Heart left ventricle (tissue), 16 donors: Measurements from ENCODE around the gene LTV1. TPM values are rescaled to one million over a fixed set of nuclear protein-coding genes. Genes with fewer than 3 reads are reported as not detected.

Source experiments
- ATAC-seq, 4 donors: fragments of 200-7000 bp; cut with Tn5 transposase; one replicate each; pipeline ENCODE4 v1.9.1; 2020 to 2022; ENCODE audit warnings: moderate library complexity in 4 of 4, mild to moderate bottlenecking in 3 of 4, moderate number of reproducible peaks in 1 of 4
- DNase-seq, 5 donors: peaks; one replicate each; pipeline ENCODE4 v3.0.0-alpha.2; 2020
- H3K27ac ChIP-seq, 12 donors: fragments of 200-600 bp; sonication (generic) in 4 of 12; one replicate each; pipeline versions ENCODE4 v1.5.0 to v1.8.0; 2016 to 2022; ENCODE audit warnings: mild to moderate bottlenecking in 2 of 12
- H3K27me3 ChIP-seq, 9 donors: fragments of 200-600 bp; sonication (generic) in 2 of 9; one replicate each; pipeline versions ENCODE4 v1.5.1 to v1.8.0; 2016 to 2022; ENCODE audit warnings: mild to moderate bottlenecking in 3 of 9
- H3K36me3 ChIP-seq, 9 donors: fragments of 200-600 bp; sonication (generic) in 2 of 9; one replicate each; pipeline versions ENCODE4 v1.5.0 to v1.8.0; 2018 to 2022; ENCODE audit warnings: mild to moderate bottlenecking in 2 of 9
- H3K4me1 ChIP-seq, 12 donors: fragments of 200-600 bp; sonication (generic) in 4 of 12; one replicate each; pipeline versions ENCODE4 v1.5.0 to v1.8.0; 2016 to 2022; ENCODE audit warnings: mild to moderate bottlenecking in 3 of 12
- H3K4me3 ChIP-seq, 12 donors: fragments of 200-600 bp; sonication (generic) in 4 of 12; one replicate each; pipeline versions ENCODE4 v1.5.0 to v1.8.0; 2017 to 2022; ENCODE audit warnings: mild to moderate bottlenecking in 9 of 12, moderate library complexity in 4 of 12
- H3K9me3 ChIP-seq, 12 donors: fragments of 200-600 bp; sonication (generic) in 4 of 12; one replicate each; pipeline versions ENCODE4 v1.5.0 to v1.8.0; 2016 to 2022; ENCODE audit warnings: mild to moderate bottlenecking in 1 of 12
- POLR2A ChIP-seq, 2 donors: fragments of 450-650 bp; IDR thresholded peaks; one replicate each; pipeline ENCODE4 v1.6.1; 2017; ENCODE audit warnings: antibody characterized with exemption in 2 of 2, mild to moderate bottlenecking in 2 of 2, moderate library complexity in 2 of 2
- WGBS, 4 donors: extraction: QIAGEN DNeasy Blood & Tissue Kit in 2 of 4; methylation state at CpG; one replicate each; pipeline versions ENCODE4 v1.1.5 to v1.1.7; 2013 to 2018; 5-methylcytosine and 5-hydroxymethylcytosine counted together
- intact Hi-C, 10 donors: fragments of 100-400 bp; cut with DNase I; formaldehyde crosslinking; loops; one replicate each; pipeline versions ENCODE4 v1.11.1 to v1.14.2; 2022
- polyA plus RNA-seq, 2 donors: library from polyadenylated mRNA; stranded (reverse); fragments of 200-250 nt; gene quantifications; one replicate each; pipeline ENCODE4 v1.2.3, GENCODE V29; 2013
- total RNA-seq, 9 donors: library from RNA; depleted of rRNA in 2 of 9; stranded (reverse); fragments of >200 nt in 2 of 9; fragmentation: NEBNext Ultra II Directional in 3 of 9; extraction: Animal tissue kit (Norgen Biotek cat#: 25700) in 3 of 9; gene quantifications; one replicate each; pipeline versions ENCODE4 v1.1.0 to v1.2.4, GENCODE V29; 2016 to 2023
- TF ChIP-seq, protein P1 (sequence below), 12 donors: fragments of 200-600 bp; sonication (generic) in 4 of 12; IDR thresholded peaks; one replicate each; pipeline versions ENCODE4 v1.5.0 to v1.8.0; 2018 to 2022; ENCODE audit warnings: antibody characterized with exemption in 12 of 12, mild to moderate bottlenecking in 5 of 12
- donor health status: ischemic (EF 13 %, LVEDD 7.1; RV severe dilation, severe dysfunction).
- donor health status: healthy with polysubstance abuse.
- donor health status: DM: no; HTN: yes; CAD: no.
- donor health status: DM: no; HTN: no; CAD: no.
- donor health status: ischemic (EF 25% LVEDD 6.9; RV normal size, moderate dysfunction).
- donor health status: ischemic (EF 25% LVEDD 5.7; RV mildly dilated, moderate dysfunction).
- donor health status: healthy.
- donor health status: DM: yes; HTN: yes; CAD: no.
- donor health status: ischemic (EF 35%, LVEDD 5.7; RV mildly dilated, moderate dysfunction).
- donor health status: nonischemic (EF 11% LVEDD 7.7; RV severe dilation, severe dysfunction).
- donor health status: DM: yes; HTN: yes; CAD: no.
- donor health status: PGD.
- donor health status: ischemic (EF 29% LVEDD 5.4; RV normal size, mild dysfunction).
- donor health status: nonischemic (EF 23%, LVEDD 6.1; RV moderate dilation, normal function).

Gene LTV1
- total and polyA plus RNA-seq, 11 donors, result 9.8 to 28.9 (median 12.9) TPM

DNA sequence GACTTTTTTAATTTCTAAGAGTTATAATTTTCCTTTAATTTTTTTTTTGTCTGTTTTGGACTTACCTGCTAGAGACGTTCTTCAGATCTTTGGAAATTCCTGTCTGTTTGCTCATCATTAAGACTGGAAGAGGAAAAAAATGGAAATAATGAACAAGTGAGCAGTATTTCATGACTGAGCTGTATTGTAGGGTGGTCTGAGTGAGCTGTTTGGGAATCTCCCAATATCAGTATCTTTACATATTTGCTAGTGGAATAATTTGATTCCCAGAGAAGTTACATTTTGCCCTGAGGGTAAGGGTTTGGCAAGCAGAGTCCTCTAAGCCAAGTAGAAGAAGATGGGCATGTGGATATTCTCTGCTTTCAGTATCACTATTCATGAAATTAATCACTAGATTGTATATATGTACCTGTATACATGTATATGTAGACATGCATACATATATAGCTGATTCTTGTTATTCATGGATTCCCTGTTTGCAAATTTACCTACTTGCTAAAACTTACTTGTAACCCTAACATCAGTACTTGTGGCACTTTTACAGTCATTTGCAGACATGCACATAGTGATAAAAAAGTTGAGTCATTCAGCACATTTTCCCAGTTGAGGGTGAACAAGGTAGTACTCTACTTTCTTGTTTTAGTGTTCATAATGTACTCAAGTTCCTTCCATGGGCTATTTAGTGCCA, 34.6 kb downstream of the LTV1 start:
- H3K27me3 ChIP-seq, result no peaks in the 10 kb centered on the region
- no peak overlapping the region for H3K4me3 ChIP-seq
- intact Hi-C loops, result no loop called here
- 96 to 98% (median 97%) methylated on average over 1 of the region's 1 CpG for WGBS, 4 donors
- no peaks in the 10 kb centered on the region for H3K36me3 ChIP-seq
- no peaks in the 10 kb centered on the region for H3K4me1 ChIP-seq
- DNase-seq (no peak), ATAC-seq (no peak)
- H3K27ac ChIP-seq, result no peak overlapping the region
- peaks cover 0 to 29% (median 0%) of the 10 kb centered on the region in 12 donors for H3K9me3 ChIP-seq
- no peak for TF ChIP-seq POLR2A (IDR thresholded peaks at IDR 0.05)
- TF ChIP-seq, protein P1, sequence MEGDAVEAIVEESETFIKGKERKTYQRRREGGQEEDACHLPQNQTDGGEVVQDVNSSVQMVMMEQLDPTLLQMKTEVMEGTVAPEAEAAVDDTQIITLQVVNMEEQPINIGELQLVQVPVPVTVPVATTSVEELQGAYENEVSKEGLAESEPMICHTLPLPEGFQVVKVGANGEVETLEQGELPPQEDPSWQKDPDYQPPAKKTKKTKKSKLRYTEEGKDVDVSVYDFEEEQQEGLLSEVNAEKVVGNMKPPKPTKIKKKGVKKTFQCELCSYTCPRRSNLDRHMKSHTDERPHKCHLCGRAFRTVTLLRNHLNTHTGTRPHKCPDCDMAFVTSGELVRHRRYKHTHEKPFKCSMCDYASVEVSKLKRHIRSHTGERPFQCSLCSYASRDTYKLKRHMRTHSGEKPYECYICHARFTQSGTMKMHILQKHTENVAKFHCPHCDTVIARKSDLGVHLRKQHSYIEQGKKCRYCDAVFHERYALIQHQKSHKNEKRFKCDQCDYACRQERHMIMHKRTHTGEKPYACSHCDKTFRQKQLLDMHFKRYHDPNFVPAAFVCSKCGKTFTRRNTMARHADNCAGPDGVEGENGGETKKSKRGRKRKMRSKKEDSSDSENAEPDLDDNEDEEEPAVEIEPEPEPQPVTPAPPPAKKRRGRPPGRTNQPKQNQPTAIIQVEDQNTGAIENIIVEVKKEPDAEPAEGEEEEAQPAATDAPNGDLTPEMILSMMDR (IDR thresholded peaks at IDR 0.05), result no peak

DNA sequence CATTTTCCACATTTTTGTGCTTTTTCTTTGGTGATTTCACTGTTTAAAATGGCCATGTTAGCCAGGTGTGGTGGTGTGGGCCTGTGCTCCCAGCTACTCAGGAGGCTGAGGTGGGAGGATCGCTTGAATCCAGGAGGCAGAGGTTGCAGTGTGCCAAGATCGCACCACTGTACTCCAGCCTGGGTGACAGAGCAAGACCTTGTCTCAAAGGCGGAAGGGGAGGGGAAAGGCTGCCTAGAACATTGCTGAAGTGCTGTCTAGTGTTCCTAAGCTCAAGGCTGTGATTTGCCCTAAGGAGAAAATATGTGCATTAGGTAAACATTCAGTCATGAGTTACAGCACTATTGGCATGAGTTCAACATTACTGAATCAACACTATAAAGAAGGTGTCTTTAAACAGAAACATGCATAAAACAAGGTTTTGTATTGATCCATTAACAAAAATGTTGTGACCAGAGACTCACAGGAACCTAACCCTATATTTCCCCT, 35.2 kb downstream of the LTV1 start:
- WGBS, 4 donors, result 95 to 100% (median 97%) methylated on average over 3 of the region's 3 CpGs
- TF ChIP-seq, protein P1 (IDR thresholded peaks at IDR 0.05), result no peak
- TF ChIP-seq POLR2A (IDR thresholded peaks at IDR 0.05), result no peak
- no peak for ATAC-seq
- Histone ChIP-seq H3K4me1 (no peaks in the 10 kb centered on the region), H3K36me3 (no peaks in the 10 kb centered on the region), H3K9me3 (peaks cover 0 to 29% (median 0%) of the 10 kb centered on the region in 12 donors), H3K27me3 (no peaks in the 10 kb centered on the region), H3K4me3 (no peak overlapping the region), H3K27ac (no peak overlapping the region)
- intact Hi-C loops, result no loop called here
- no peak for DNase-seq

DNA sequence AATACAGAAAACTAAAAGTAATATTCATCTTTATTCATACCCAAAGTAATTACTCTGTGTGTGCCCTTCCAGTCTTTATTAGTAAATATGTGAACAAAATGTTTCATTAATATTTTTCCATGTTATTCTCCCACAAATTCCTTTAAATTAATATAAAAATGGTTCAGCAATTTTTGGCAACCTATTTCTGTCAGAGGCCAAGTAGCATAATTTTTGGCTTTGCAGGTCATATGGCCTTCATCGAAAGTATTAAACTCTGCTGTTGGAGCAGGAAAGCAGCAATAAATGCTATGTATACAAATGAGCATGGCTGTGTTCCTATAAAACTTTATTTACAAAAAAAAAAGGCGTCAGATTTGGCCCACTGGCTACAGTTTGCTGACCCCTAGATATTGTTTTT, 37.3 kb downstream of the LTV1 start:
- no peaks in the 10 kb centered on the region for H3K27me3 ChIP-seq
- no peaks in the 10 kb centered on the region for H3K4me1 ChIP-seq
- intact Hi-C loops, result no loop called here
- H3K9me3 ChIP-seq, result peaks cover 0 to 22% (median 0%) of the 10 kb centered on the region in 12 donors
- no peaks in the 10 kb centered on the region for H3K36me3 ChIP-seq
- whole genome bisulfite sequencing, 4 donors, result 84 to 92% (median 87%) methylated on average over 2 of the region's 2 CpGs
- TF ChIP-seq, protein P1 (IDR thresholded peaks at IDR 0.05), result no peak
- TF ChIP-seq POLR2A (IDR thresholded peaks at IDR 0.05), result no peak
- H3K4me3 ChIP-seq, result no peak overlapping the region
- H3K27ac ChIP-seq, result no peak overlapping the region
- ATAC-seq (no peak), DNase-seq (no peak)

DNA sequence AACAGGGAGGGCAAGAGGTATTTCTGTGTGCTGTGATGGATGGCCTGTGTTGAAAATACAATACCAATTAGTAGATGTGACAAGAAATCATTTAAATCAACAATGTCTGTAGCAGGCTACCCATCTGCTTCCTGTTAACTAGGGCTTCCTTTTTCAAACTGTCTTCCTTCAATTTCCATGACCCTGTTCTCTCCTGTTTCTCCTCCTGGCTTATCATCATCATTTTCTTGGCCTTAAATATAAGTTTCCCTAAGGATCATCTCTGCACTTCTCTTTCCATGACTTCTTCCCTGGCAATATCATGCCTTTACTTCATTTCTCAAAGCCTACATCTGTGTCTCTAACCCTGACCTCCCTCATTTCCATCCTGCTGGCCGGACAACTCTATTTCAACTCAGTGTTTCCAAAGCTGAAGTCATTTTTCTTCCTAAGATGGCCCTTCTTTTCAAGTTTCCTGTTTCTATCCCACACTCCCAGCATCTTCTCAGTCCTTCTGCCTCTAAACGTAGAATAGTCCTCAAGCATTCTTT, 39.3 kb downstream of the LTV1 start:
- H3K4me3 ChIP-seq, result no peak overlapping the region
- H3K27me3 ChIP-seq, result no peaks in the 10 kb centered on the region
- 65 to 74% (median 71%) methylated on average over 2 of the region's 2 CpGs for WGBS, 4 donors
- H3K4me1 ChIP-seq, result no peaks in the 10 kb centered on the region
- no peak for TF ChIP-seq POLR2A (IDR thresholded peaks at IDR 0.05)
- TF ChIP-seq, protein P1 (IDR thresholded peaks at IDR 0.05), result no peak
- intact Hi-C loops, result no loop called here
- H3K9me3 ChIP-seq, result peaks cover 0 to 21% (median 0%) of the 10 kb centered on the region in 12 donors
- H3K27ac ChIP-seq, result peak overlapping the region in 3 of 12 donors; percentile 48 to 53 (median 52)
- ATAC-seq (peak in 1 of 4 donors; percentile 39), DNase-seq (no peak)
- H3K36me3 ChIP-seq, result no peaks in the 10 kb centered on the region
